GM21576 (cell line): ENCODE results near the gene DCHS1.

Source experiments
- ATAC-seq: cut with Tn5 transposase; IDR thresholded peaks from one replicate; pipeline ENCODE4 v1.9.1; 2021; ENCODE audit warnings: mild to moderate bottlenecking, moderate library complexity; ENCODE audit not compliant: unreplicated experiment

The DCHS1 gene

DNA sequence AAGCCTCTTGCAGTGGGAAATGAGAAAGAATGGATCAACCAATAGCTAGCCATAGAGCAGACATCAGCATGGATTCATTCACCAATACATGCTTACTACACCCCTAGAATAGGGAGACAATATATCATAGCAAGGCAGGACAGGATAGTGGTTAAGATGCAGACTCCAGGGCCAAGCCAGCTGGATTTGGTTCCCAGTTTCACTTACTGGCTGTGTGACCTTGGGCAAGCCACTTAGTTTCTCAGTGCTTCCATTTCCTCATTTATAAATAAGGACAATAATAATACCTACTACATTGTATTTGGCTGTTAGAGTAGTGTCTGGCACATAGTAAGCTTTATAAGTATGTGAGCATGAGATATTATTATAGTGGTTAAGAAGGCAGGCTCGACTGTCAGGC is 7.1 kb downstream of the DCHS1 start:
- no peak for ATAC-seq

DNA sequence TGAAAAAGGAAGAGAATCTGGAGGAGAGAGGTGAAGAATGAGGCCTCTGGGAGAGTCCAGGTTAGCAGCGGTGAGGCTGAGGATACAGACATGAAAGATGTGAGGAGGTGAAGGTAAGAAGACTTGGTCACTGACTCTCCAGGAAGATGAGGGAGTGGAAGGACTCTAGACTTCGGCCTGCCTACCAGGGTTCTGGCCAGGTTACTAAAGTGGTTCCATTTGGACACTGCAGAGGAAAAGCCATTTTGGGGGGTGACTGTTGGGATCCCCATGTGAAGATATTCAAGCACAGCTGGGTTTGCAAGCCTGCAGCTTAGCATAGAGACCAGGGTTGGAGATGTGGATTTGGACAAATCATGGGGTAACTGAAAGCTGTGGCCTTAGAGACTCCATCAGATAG is 7.8 kb downstream of the DCHS1 start:
- no peak for ATAC-seq

DNA sequence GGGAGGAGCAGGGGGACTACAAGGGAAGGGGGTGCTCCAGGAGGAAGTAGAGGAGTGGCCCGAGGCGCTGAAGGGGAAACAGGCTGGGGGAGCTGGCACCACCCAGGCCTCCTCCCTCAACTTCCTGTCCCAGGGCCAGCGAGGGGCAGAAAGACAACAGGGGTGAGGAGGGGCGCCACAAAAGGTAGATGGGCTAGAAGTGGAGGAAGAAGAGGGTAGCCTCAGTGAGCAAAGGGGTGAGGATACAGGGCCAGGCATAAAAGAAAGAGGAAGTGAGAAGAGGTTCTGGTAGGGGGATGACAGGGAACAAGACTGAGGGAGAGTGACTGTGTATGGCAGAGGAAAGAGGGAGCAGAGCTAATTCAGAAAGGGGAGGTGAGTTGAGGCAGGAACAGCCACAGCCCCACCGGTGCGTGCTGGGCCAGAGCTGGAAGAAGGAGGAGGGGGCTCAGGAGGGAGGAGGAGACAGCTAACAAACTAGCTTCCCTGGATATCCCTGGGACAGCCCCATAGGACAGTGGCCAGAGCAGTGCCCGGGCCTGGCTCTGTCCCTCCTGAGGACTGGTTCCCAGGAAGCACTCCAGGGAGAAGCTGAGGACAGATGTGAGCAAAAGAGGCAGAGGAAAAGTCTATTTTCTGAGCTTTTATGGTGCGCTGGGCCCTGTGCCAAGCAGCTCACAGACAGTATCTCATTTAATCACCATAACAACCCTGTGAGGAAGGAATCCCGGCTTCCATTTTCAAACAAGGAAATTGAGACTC is 8.5 kb downstream of the DCHS1 start:
- ATAC-seq, result peak; percentile 93

DNA sequence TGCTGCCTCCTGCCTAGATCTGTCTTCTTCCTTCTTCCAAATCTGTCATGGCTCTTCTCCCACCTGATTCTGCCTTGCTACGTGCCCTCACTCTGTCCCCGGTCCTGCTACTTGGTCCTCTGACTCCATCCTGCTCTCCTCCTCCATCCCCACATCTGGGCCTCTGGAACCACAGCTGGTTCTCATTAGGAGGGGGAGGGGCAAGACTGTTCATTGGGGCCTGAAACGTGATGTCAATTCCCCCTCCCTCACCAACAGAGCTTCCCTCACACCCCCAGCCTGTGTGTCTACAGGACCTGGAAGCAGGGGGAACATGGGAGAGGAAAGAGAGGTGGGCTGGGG is 9.1 kb downstream of the DCHS1 start:
- no peak for ATAC-seq

DNA sequence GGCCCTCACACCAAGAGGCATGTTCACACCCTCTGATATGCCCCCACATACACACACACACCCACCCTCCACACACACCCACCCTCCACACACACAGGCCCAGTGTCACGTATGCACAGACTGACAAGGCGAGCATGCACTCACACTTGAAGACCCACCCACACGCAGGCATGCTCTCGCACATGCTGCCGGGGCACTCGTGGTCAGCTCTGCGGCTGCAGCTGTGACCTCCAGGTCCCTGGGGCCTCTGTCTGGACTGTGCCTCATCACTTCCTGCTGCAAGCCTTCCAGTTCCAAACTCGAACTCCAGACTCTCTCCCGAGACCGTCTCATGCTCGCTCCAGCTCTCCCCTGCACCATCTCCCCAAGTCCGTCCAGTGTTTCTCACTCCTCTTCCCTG is 9.5 kb downstream of the DCHS1 start:
- no peak for ATAC-seq

DNA sequence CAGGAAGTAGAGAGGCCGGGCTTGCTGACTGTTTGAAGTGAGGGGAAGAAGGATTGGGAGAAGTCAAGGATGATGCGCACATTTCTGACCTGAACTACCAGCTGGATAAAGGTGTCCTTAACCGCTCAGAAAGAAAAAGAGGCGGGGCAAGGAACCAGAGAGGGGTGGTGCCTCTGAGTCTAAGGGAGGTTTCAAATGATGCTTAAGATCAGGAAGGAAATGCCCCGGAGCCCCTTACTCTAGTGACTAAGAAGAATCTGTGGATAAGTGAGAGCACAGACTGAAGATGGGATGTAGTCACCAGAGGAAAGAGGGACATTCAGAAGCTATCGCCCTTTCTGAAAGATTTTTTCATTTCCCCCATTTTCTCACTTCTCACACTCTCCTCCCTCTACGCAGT is 12.7 kb downstream of the DCHS1 start:
- no peak for ATAC-seq

DNA sequence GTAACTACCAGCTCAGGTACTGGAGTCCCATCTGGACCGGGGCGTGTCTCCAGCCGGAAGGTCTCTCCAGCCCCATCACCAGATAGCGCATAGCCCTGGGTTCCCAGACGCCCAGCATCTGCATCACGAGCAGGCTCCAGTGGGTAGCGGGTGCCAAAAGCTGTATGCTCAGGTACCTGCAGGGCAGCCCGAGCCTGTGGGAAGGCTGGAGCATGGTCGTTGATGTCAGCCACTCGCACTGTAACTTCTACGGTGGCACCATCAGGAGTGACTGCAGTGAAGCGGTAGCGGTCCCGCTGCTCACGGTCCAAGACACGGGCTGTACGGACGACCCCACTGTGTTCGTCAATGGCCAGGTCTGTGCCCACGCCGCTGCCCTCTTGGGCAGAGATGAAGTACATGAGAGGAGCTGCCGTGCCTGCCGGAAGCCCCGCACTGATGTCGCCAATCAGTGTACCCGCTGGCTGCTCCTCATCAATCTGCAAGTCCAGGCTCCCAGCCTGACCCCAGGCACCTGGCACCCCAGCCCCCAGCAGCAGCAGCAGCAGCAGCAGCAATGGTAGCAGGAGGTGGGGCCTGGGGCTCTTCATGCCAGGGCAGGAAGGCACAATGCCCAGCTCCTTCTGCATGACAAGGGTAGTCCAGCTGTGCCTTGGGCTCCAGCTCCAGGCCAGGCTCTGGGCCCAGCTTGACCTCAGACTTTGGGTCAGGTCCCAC is 14.5 kb downstream of the DCHS1 start:
- ATAC-seq, result no peak

DNA sequence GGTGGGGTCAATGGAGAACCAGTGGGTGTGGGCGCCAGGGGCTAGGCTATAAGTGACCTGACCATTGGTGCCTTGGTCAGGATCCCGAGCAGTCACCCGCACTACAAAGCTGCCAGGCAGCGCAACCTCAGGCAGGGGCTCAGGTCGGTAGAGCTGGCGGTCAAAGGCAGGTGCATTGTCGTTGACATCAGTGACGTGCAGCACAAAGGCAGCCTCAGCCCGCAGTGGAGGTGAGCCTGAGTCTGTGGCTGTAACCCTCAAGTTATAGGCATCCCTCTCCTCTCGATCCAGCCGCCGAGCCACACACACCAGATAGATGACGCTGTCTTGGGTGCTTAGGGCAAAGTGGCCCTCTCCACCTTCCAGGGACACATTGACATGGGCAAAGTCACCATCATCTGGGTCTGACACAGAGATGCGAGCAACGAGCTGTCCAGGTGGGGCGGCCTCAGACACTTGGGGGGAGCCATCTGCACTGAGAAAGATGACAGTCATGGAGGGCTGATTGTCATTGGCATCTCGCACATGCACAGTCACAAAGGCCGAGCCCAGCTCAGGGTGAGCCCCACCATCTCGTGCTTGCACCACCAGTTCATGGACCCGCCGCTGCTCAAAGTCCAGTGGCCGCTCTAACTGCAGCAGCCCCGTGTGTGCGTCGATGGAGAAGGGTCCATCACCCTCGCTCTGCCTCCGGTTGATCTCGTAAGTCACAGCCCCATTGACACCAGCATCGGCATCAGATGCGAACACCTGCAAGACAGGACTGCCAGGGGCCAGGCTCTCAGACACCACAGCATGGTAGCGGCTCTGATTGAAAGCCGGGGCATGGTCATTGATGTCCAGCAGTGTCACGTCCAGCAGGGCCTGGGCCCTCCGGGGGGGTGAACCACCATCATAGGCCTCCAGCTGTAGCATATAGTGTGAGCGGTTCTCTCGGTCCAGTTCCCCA is 15.3 kb downstream of the DCHS1 start:
- no peak for ATAC-seq

DNA sequence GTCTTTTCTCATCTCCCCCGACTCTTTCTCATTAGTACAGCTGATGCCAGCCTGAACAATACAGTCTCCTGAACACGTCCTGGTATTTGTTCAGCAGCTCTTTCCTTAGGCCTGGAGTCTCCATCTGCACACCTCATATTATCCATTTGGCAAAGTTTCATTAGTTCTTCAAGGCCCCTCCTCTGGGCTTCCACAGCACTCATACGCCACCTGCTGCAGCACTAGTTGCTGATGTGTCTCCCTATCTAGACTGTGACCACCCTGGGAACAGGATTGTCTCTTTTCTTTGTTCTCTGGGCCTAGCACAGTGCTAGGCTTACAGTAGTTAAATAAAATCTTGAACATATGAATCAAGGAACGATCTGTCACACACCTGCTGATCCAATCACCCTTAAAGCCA is 17.2 kb downstream of the DCHS1 start:
- ATAC-seq, result no peak

DNA sequence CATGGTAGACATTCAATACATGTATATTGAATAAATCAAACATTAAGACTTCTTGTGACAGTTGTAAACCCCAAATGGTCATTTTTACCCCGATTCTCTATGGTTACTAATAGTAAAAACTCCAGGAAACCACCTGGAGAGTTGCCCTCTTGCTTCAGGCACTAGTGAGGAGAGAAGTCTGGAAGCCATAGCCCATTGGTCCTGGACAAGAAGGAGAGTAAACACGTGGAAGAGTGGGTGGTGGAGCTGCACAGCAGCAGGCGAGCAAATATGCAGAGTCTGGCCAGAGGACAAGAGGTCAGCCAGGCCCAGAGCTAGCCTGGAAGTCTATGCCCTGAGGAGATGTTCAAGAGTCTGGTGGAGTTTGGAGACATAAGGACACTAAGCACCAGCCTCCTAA is 17.7 kb downstream of the DCHS1 start:
- no peak for ATAC-seq

DNA sequence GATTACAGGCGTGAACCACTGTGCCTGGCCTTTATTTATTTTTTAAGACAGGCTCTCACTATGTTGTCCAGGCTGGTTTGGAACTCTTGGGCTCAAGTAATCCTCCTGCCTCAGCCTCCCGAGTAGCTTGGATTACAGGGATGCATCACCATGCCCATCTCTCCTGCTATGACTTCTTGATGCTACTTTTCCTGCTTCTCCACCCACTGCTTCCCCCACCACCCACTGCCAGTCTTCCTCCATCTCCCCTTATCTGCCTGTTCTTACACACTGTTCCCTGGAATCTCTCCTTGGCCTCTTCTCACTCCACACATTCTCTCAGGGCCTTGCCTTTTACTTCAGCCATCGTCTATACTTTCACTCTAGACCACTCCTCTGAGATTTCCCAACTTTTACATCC is 19.1 kb downstream of the DCHS1 start:
- no peak for ATAC-seq

DNA sequence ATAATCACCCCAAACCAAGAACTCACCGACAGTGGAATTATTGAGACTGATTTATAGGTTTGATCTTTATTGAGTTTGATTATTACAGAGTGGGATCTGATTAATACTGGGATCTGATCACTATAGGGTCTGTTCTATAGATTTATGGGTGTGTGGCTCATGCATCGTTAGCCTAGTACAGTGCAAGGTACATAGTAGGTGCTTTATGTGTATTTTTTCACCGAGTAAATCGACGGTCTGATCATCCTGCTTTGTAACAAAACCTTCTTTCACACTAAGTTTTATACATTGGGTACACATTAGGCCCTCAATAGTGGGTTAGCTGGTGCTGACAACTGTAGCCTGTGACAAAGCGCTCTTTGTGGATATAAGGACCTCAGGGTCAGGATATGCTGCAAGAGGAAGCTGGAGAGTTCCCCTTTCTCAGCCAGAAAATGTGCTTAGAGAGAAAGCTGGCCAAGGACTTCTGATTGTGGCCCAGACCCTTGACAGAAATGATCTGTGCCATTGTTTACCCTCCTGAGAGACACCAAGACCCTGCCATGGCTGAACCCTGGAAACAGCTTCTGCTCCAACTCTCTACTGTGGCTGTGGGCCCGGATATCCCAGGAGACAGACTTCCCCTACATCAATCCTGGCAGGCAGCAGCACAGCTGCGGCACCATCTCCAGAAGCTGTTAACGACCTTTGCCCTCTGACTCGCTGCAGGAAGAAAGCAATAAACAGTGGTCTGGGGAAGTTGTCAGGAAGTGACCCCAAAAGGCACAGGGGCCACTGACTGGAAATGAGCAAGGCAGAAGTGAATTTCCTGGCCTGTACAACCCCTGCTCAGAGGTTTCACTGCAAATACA is 20.3 kb downstream of the DCHS1 start:
- ATAC-seq, result no peak

DNA sequence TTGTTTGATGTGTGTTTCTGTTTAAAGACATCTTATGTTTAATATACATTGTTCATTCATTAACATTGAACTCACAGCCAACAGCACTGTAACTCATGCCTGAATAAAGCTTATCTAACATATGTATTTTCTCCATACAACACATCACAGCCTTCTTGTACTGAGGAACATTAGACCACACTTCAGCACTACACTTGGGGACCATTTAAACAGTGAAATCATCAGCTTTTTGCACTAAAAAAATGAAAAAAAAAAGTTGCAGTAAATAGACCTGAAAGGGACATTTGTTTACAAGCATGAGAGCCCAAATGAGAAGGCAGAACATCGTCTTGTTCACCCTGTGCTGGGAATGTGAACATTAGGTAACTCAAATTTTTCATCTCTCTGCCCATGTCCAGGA is 21.1 kb downstream of the DCHS1 start:
- ATAC-seq, result no peak

DNA sequence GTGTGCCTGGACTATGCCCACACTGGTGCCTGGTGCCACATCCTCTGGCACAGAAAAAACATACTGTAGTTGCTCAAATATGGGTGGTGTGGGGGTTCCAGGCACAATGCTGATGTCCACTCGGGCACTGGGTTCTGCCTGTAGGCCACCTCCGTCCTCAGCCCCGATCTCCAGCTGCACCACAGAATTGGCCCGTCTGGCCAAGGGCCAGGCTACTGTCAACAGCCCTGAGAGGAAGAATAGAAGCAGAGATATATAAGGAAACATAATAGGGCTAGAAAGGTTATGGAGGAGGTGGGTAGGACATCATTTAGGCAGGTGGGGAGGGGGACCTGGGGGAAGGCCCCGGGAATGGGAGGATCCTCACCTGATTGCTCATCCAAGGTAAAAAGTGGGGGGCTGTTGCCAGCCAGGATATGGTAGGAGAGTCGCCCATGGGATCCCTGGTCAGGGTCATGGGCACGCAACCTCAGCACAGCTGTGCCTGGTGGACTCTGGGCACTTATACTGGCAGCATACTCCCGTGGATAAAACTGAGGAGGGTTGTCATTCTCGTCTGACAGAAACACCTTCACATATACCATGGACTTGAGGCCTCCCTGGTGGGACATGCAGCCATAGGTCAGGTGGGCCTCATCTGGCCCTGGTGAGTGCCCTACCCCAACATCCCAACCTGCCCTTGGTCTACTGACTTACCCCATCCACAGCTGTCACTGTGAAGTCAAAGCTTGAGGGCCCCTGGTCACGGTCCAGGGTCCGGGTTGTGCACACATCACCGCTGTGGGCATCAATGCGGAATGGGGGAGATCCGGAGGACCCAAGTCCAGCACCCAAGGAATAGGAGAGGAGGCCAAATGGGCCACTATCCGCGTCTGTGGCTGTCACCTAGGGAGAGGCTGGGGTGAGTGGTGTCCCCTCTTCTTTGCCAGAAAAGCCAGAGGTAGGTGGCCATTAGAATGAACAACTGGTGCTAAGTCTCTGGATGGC is 21.9 kb downstream of the DCHS1 start:
- no peak for ATAC-seq

DNA sequence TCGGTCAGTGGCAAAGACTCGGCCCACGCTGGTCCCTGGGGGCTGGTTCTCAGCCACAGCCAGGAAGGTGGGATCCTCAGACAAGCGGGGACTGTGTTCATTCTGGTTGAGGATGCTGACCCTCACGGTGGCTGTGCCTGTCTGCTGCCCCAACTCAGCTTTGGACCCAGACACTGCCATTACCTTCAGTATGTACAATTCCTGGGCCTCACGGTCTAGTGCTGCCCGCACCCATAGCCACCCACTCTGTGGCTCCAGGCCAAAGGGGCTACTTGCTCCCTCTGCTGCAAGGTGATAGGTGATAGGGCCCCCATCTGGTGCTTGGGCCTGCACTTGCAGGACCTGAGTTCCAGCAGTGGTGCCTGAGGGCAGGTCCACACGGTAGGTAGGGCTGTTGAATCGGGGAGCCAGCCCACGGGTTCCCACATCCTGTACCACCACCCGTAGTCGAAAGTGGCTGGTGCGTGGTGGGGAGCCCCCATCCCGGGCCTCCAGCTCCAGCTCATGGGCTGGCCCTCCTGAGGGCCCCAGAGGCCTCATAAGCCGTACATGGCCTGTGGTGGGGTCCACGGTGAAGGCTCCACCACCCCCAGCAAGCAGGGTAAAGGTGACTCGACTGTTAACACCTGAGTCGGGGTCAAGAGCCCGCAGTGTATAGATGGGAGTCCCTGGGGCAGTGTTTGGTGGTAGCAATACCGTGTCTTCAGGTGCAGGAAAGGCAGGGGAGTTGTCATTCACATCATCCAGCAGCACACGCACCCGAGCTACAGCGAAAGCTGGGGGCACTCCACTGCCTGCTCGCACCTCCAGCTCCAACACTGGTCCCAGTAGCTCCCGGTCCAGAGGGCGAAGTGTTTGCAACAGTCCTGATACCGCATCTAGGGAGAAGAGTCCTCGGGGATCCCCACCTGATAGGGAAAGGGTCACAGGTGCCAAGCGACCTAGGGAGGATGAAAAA is 23.2 kb downstream of the DCHS1 start:
- no peak for ATAC-seq

DNA sequence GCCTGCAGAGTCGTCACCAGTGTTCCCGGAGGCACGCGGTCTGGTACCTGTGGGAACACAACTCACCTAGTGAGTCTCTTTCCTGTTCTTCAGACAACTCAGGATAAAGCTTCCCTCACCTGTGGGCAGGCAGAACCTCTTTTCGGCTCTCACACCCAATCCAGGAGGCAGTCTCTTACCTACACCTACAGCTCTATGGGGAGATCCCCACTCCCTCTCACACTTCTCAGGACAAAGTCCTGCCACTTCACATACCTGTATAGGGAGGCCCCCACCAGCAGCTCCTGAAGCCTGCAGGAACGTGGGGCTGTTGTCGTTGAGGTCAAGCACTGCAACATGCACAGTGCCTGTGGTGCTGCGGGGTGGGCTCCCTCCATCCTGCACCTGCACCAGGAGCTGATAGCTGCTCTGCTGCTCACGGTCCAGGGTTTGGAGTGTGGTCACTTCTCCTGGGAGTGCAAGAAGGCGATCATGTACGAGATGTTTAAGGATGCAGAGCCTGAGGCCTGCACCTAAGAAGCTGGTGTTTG is 24.2 kb downstream of the DCHS1 start:
- ATAC-seq, result no peak

DNA sequence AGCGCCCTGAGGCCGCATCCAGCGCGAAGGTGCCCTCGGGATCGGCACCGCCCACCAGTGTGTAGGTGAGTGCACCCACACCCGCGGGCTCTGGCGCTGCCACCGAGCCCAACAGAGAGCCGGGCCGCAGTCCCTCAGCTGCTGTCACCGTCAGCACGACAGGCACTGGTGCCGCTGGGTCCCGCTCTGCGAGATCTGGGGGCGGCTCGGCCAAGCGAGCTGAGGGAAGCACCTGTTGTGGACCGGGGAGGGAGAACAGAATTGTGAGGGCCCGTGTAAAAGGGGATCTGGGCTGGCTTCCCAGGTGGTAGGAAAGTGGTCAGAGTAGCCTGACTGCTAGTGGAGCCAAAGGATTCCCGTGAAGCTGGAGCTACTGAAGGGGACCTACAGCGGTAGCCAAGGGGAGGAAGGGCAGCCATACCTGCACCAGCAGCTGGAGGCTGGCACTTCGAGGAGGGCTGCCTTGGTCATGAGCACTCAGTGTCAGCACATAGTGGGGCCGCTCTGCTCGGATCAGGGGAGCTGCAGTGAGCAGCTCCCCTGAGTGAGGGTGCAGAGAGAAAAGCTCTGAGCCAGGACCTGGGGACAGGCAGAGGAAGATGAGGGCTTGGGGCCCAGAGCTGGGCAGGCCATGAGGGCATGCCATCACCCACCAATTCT is 24.8 kb downstream of the DCHS1 start:
- ATAC-seq, result no peak
